Activated CD4-positive, alpha-beta T cell treated with anti-CD3 and anti-CD28 coated beads, Interleukin-2, amount 50 U/mL, for 4 hours (primary cell): ENCODE measurements around the gene ACTL6B.

Experiments used
- DNase-seq, 2 experiments: peaks; one replicate each; pipeline ENCODE4 v3.0.0-alpha.2; 2020

Gene ACTL6B

GRCh38 chr7:100683659-100684533 is 27.6 kb upstream of the ACTL6B start:
- DNase-seq, result no peak

GRCh38 chr7:100682991-100683658 is 26.9 kb upstream of the ACTL6B start:
- no peak for DNase-seq

- DNase-seq, result no peak
These were observed 26.0 kb upstream of the ACTL6B start for GRCh38 chr7:100682228-100682741.

- DNase-seq, result no peak
These were observed 25.4 kb upstream of the ACTL6B start for GRCh38 chr7:100681491-100682227.

GRCh38 chr7:100680576-100681271 is 24.5 kb upstream of the ACTL6B start:
- DNase-seq, result no peak

- no peak for DNase-seq
These were observed 23.8 kb upstream of the ACTL6B start for GRCh38 chr7:100679927-100680575.

GRCh38 chr7:100679129-100679926 is 23.1 kb upstream of the ACTL6B start:
- no peak for DNase-seq

GRCh38 chr7:100678291-100678984 is 22.2 kb upstream of the ACTL6B start:
- DNase-seq, result no peak

- DNase-seq, result no peak
These were observed 21.3 kb upstream of the ACTL6B start for GRCh38 chr7:100677308-100678267.

GRCh38 chr7:100676501-100677306 is 20.5 kb upstream of the ACTL6B start:
- no peak for DNase-seq

- peak; percentile 74 to 77 for DNase-seq
These were observed 19.5 kb upstream of the ACTL6B start for GRCh38 chr7:100675581-100676350.

- peak in 1 of 2 experiments; percentile 41 for DNase-seq
These were observed 18.8 kb upstream of the ACTL6B start for GRCh38 chr7:100675105-100675451.

GRCh38 chr7:100674411-100675104 is 18.3 kb upstream of the ACTL6B start:
- DNase-seq, result no peak

GRCh38 chr7:100673942-100674410 is 17.7 kb upstream of the ACTL6B start:
- DNase-seq, result peak in 1 of 2 experiments; percentile 27

- peak; percentile 98 to 99 for DNase-seq
These were observed 17.2 kb upstream of the ACTL6B start, which contains the start of gene GNB2 for GRCh38 chr7:100673302-100673941. GNB2 (plus strand) TSS chr7:100673740; CDS start chr7:100676266, 2,526 bp downstream.
